Activated CD8-positive, alpha-beta memory T cell treated with anti-CD3 and anti-CD28 coated beads for 36 hours (primary cell): ENCODE data around the gene SYNJ2. TPM values are rescaled to one million over a fixed set of nuclear protein-coding genes. Genes with fewer than 3 reads are reported as not detected.

Source experiments
- total RNA-seq, 2 experiments: library from RNA; stranded (reverse); gene quantifications; one replicate each; pipeline ENCODE4 v1.2.3, GENCODE V29; 2021

Gene SYNJ2
- total RNA-seq, 2 experiments from 2014 or later: 25.8 to 27.4 TPM

Other genes starting within 250 kb of the SYNJ2 start
- 10 to 100 TPM; 72.2 to 76.4 TPM for gene SNX9, start 158.6 kb upstream of the SYNJ2 start, total RNA-seq
- gene SERAC1, start 186.4 kb downstream of the SYNJ2 start, total RNA-seq: 1 to 10 TPM; 6.8 to 6.9 TPM
- gene GTF2H5, start 186.5 kb downstream of the SYNJ2 start, total RNA-seq: 10 to 100 TPM; 25.1 to 26.2 TPM